HL-60 (cell line): Measurements from ENCODE around the gene PAPPA.

Source experiments
- POLR2AphosphoS5 ChIP-seq: IDR thresholded peaks from 2 replicates; pipeline ENCODE4 v1.6.1; 2012; ENCODE audit warnings: low read depth
- SPI1 ChIP-seq: IDR thresholded peaks from 2 replicates; pipeline ENCODE4 v1.6.1; 2012; ENCODE audit warnings: low read depth, mild to moderate bottlenecking, borderline replicate concordance
- TF ChIP-seq, protein P1 (sequence below): IDR thresholded peaks from one replicate; pipeline ENCODE4 v1.5.1; 2011; ENCODE audit warnings: low read length, control low read depth, inconsistent platforms; ENCODE audit not compliant: insufficient read depth
- TF ChIP-seq, protein P2 (sequence below): IDR thresholded peaks from 2 replicates; pipeline ENCODE4 v1.6.1; 2012; ENCODE audit warnings: low read depth; ENCODE audit not compliant: insufficient replicate concordance

DNA sequence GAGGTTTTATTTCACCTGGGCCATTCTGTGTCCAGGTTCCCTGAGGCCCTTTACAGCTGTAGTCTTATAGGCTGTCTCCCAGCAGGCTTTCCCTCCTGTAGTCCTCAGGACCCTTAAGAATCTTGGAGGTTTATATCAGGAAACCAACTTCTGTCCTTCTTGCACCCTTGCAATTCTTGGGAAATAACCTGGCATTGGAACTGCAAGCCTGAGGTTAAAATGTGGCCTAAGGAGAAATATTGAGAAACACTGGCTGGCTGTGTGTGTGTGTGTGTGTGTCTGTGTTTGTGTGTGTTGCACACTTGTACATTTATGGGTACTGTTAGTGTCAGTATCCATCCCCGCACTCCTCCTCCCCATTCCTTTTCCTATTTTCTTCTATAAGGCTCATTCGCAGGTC lies 168.9 kb downstream of the PAPPA start:
- TF ChIP-seq, protein P1, sequence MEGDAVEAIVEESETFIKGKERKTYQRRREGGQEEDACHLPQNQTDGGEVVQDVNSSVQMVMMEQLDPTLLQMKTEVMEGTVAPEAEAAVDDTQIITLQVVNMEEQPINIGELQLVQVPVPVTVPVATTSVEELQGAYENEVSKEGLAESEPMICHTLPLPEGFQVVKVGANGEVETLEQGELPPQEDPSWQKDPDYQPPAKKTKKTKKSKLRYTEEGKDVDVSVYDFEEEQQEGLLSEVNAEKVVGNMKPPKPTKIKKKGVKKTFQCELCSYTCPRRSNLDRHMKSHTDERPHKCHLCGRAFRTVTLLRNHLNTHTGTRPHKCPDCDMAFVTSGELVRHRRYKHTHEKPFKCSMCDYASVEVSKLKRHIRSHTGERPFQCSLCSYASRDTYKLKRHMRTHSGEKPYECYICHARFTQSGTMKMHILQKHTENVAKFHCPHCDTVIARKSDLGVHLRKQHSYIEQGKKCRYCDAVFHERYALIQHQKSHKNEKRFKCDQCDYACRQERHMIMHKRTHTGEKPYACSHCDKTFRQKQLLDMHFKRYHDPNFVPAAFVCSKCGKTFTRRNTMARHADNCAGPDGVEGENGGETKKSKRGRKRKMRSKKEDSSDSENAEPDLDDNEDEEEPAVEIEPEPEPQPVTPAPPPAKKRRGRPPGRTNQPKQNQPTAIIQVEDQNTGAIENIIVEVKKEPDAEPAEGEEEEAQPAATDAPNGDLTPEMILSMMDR, result no peak
- TF ChIP-seq, protein P2, sequence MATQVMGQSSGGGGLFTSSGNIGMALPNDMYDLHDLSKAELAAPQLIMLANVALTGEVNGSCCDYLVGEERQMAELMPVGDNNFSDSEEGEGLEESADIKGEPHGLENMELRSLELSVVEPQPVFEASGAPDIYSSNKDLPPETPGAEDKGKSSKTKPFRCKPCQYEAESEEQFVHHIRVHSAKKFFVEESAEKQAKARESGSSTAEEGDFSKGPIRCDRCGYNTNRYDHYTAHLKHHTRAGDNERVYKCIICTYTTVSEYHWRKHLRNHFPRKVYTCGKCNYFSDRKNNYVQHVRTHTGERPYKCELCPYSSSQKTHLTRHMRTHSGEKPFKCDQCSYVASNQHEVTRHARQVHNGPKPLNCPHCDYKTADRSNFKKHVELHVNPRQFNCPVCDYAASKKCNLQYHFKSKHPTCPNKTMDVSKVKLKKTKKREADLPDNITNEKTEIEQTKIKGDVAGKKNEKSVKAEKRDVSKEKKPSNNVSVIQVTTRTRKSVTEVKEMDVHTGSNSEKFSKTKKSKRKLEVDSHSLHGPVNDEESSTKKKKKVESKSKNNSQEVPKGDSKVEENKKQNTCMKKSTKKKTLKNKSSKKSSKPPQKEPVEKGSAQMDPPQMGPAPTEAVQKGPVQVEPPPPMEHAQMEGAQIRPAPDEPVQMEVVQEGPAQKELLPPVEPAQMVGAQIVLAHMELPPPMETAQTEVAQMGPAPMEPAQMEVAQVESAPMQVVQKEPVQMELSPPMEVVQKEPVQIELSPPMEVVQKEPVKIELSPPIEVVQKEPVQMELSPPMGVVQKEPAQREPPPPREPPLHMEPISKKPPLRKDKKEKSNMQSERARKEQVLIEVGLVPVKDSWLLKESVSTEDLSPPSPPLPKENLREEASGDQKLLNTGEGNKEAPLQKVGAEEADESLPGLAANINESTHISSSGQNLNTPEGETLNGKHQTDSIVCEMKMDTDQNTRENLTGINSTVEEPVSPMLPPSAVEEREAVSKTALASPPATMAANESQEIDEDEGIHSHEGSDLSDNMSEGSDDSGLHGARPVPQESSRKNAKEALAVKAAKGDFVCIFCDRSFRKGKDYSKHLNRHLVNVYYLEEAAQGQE, result no peak
- TF ChIP-seq POLR2AphosphoS5, result no peak
- TF ChIP-seq SPI1, result no peak
